GM21360 (cell line): ENCODE data around the gene MRGPRE.

Source experiments
- ATAC-seq: cut with Tn5 transposase; IDR thresholded peaks from one replicate; pipeline ENCODE4 v1.9.1; 2021; ENCODE audit warnings: mild to moderate bottlenecking, moderate library complexity; ENCODE audit not compliant: unreplicated experiment

Gene MRGPRE

DNA sequence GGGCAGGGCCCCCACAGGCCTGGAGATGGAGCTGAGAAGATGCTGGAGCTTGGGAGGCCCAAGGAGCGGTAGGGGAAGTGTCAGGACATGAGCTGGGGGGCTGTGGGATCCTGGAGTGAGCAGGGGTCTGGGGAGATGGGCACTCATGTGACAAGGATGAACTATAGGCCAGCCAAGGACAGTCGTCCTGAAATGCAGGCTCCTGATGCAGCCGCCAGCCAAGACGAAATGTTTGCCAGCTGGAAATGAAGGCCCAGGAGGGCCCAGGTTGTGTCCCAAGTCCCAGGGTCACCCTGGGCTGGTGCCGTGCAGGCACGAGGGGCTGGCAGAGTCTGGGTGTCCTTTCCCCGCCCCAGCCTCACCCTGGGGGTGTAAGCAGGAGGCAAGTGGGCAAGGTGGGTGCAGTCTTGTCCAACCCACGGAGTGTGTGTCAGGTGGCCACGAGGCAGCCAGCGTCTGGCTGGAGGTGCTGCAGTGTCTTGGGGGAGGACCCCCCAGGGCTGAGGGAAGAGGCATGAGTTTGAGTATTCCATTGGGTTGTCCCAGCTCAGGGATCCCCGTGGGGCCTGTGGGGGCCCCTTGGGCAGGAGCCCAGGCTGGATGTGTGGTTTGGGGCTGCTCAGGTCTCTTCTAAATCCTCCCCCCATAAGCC lies 35.0 kb downstream of the MRGPRE start:
- no peak for ATAC-seq

GRCh38 chr11:3196161-3197043 lies 35.8 kb downstream of the MRGPRE start:
- no peak for ATAC-seq

- no peak for ATAC-seq
These were observed 36.7 kb downstream of the MRGPRE start for GRCh38 chr11:3195251-3196160.

DNA sequence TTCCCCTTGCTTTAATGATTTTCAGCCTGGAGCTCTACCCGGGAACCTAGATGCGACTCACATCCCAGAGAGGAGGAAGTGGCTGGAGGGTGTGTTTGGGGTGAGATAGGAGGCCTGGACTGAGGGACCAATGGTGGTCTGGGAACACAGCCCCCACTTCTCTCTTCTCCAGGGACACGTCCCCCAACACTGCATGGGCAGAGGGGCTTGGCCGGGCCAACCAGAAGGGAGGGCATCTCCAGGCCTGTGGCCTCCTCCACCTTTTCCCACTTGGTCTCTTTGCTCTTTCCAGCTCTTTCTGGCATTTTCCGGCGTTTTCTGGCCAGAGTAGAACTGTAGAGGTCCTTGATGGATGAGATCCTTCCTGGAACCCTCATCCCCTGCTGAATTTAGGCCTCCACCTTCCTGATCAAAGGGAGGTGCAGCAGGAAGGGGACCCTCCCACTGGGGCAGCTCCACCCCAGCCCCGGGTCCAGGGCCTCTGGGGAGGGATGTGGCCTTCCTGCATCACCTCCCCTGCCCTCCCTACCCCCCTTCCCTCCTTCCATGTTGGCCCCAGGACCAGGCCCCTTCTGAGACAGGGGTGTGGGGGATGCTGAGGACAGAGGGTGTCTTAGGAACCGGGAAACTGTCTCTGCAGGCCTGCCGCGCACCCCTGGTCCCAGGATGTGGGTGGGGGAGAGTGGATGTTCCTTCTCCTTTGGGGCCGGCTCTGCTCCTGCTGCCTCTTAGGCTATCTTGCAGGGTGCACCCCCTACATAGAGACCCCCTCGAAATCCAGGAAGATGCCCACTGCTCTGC lies 38.0 kb downstream of the MRGPRE start:
- ATAC-seq = no peak

GRCh38 chr11:3193373-3194015 lies 38.7 kb downstream of the MRGPRE start:
- ATAC-seq = no peak

- no peak for ATAC-seq
These were observed 39.5 kb downstream of the MRGPRE start for GRCh38 chr11:3192511-3193372.

- ATAC-seq = no peak
These were observed 40.5 kb downstream of the MRGPRE start for GRCh38 chr11:3191586-3192324.

DNA sequence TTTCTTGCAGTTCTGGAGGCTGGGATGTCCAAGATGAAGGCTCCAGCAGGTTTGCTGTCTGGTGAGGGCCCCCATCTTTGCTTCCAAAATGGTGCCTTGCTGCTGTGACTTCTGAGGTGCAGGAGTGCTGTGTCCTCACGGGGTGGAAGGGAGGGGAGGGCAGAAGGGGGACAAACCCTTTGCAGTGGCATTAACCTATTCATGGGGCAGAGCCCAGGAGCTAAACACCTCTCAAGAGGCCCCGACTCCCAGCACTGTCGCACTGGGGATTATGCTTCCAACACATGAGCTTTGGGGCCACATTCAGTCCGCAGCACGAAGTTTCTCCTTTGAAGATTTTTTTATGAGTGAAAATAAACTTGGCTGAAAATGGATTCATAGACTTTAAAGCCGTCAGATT lies 41.6 kb downstream of the MRGPRE start:
- no peak for ATAC-seq

DNA sequence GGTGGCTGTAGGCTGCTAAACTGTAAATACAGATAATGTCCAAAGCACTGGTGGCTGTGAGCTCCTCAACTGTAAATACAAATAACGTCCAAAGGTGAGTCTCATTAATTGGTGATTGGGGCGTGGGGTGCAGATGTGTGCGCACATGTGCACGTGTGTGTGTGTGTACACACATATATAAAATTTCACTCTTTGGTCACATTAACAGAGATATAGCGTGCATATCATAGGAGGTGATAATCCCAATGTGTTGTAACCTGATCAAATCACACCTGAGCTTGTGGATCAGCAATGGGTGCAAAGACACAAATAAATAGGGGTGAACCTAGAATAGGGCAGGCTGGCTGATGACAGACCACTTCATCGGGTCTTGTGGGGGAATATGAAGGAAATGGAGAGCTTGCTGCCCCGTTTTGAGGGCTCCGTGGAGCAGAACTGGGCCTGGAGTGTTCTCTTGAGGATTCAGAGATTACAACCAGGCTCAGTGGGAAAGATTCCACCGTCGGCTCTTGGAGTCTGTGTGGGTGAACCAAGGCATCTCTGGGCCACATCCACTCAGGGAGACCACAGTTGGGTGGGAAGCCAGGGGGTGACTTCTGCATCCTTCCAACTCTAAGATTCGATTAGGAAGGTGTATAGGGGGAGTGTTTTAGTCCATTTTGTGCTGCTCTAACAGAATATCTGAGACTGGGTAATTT lies 42.2 kb downstream of the MRGPRE start:
- no peak for ATAC-seq

GRCh38 chr11:3189196-3189843 lies 42.9 kb downstream of the MRGPRE start:
- ATAC-seq = no peak

DNA sequence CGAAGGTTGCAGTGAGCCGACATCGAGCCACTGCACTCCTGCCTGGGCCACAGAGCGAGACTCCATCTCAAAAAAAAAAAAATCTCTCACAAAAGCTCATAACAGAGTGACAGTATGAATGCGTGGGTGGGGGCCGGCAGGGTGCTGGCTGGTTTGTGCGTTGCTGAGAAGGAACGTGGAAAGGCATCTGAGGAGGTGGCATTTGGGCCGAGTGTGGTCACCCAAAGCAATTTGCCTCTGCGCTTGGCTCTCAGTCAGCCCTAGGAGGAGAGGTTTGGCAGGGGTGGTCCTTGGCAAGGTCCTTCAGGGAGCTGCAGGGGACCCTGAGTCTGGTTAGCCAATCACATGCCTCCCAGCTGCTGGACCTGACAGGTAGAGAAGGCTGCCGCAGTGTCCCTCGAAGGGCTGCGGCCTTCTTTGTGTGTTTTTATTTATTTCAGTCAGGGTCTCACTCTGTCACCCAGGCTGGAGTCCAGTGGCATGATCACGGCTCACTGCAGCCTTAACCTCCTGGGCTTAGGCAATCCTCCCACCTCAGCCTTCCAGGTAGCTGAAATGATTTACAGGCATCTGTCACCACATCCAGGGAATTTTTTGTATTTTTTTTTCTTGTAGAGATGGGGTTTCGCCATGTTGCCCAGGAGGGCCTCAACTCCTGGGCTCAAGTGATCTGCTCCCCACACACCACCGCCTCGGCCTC lies 43.6 kb downstream of the MRGPRE start:
- no peak for ATAC-seq

GRCh38 chr11:3186166-3186953 lies 45.9 kb downstream of the MRGPRE start:
- no peak for ATAC-seq

- ATAC-seq = no peak
These were observed 47.4 kb downstream of the MRGPRE start for GRCh38 chr11:3184732-3185347.

- ATAC-seq = no peak
These were observed 48.7 kb downstream of the MRGPRE start for GRCh38 chr11:3183523-3183922.

GRCh38 chr11:3182462-3182852 lies 49.8 kb downstream of the MRGPRE start:
- ATAC-seq = no peak
